ENCODE results near the gene COL5A1. TPM values are rescaled to one million over a fixed set of nuclear protein-coding genes. Genes with fewer than 3 reads are reported as not detected.

The COL5A1 gene
- total RNA-seq, 1 donor from 2014 or later = 21.6 TPM

GRCh38 chr9:134784577-134785305, 143.1 kb downstream of the COL5A1 start:
- DNase-seq (ENCODE audit: low spot score) = no peak
- intact Hi-C loops (cut with DNase I) = loop anchor here (10.0 kb wide), 1 partner anchor 300 kb away; the partner anchor contains the start of gene OLFM1

DNA sequence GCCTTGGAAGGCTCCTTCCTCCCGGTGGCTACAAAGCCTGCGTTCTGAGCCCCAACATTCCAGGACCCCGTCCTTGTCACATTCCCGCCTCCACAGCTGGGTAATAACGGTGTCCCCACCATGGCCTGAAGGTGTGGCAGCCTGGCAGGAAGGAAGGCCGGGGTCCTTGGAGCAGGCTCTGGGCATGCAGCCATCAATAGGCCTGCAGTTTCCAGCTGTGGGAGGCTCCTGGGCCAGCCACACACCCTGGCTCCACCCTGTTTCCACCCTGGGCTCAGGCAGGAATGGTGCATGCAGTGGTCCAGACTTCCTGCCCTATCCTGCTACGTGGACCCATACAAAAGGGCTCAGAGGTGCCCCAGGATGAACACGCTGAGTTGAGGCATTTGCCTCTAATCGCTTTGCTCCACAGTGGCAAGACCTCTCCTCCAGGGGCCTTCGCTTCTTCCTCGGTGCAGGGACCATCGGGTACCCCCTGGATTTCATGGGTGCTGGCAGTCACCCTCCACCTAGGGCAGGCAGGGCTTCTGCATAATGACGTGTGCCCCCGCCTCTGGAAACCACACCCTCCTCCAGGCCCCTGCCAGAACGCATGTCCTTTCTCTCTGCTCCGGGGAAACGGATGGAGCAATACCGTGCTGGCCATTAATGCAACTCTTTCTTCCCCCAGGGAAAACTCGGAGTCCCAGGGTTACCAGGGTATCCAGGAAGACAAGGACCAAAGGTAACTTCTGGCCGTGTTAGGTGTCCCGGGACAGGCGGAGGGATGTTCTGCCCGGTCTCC, 143.9 kb downstream of the COL5A1 start:
- intact Hi-C loops (cut with DNase I) = loop anchor here (10.0 kb wide), 1 partner anchor 299 kb away; the partner anchor contains the start of gene OLFM1
- DNase-seq (ENCODE audit: low spot score) = no peak

- no peak for DNase-seq (ENCODE audit: low spot score)
Observed at GRCh38 chr9:134787601-134788531, 146.3 kb downstream of the COL5A1 start.

GRCh38 chr9:134789168-134789567, 147.6 kb downstream of the COL5A1 start:
- intact Hi-C loops (cut with DNase I) = loop anchor here (10.0 kb wide), 1 partner anchor 296 kb away; the partner anchor contains the start of gene OLFM1
- DNase-seq (ENCODE audit: low spot score) = no peak

More at GRCh38 chr9:134787601-134788531, 146.3 kb downstream of the COL5A1 start:
- intact Hi-C loops (cut with DNase I) = loop anchor here (10.0 kb wide), 1 partner anchor 297 kb away; the partner anchor contains the start of gene OLFM1

DNA sequence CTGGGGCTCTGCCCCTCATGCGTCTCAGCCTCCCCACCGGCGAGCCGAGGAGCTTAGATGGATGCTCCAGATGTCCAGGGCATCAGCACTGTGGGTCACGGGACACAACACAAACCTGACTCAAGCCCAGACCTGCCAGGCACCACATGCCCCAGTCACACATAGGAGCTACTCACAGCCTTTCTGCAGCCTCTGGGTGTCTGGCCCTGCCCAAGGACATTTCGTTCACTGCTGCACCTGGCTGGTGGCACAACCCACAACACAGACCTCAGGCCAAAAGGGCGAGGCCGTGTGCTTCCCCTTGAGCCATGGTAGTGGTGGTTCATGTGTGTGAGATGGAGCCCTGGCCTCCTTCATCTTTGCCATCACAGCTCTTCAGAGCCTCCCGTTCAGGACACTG, 149.4 kb downstream of the COL5A1 start:
- no peak for DNase-seq (ENCODE audit: low spot score)
- intact Hi-C loops (cut with DNase I) = no loop called here

DNA sequence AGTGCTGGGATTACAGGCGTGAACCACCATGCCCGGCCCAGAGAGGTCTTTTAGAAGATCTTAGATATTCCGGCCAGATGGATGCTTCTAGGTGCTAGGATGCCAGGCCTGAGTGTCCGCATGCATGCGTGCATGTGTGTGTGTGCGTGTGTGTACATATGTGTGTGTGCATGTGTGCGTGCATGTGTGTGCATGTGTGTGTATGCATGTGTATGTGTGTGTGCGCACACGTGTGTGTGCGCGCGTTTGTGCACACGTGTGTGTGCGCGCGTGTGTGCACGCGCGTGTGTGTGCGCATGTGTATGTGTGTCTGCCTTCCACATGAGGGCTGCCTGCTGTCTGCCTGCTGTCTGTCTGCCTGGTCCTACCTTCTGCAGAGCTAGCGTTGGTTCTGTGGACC, 151.0 kb downstream of the COL5A1 start:
- DNase-seq (ENCODE audit: low spot score) = no peak
- intact Hi-C loops (cut with DNase I) = no loop called here

DNA sequence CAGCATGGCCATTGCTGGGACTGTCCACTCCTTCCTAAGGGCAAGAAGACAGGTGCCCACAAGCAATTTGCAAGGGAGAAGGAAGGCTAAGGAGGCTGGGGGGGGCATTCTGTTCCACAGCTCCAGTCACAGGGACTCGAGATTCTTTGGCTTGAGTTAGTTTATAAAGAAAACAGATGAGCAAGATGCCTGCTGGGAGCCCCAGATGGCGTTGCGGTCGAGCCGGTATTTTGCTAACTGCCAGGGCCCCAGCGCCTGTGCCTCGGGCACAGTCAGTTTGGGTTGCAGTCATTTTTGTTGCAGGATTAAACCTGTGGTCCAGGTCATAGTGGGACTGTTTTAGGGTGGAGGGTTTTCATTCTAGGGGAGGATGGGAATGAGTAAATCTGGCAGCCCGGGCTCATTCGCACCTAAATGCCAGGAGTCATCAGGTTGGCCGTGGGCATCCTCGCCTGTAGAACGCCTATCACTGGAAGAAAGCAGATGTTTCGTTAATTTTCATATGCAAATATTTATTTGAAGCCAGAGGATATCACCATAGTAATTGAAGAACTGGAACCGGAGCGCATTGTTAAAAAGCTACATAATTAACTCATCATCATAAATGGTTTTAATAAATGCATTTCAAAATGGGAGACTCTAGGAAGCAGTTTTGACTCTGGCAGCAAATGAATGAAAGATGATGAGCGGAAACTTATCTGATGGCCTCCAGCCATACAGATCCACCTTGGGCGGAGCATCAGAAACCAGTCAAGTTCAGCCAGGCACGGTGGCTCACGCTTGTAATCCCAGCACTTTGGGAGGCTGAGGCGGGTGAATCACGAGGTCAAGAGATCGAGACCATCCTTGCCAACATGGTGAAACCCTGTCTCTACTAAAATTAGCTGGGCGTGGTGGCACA, 151.9 kb downstream of the COL5A1 start:
- intact Hi-C loops (cut with DNase I) = no loop called here
- DNase-seq (ENCODE audit: low spot score) = no peak

DNA sequence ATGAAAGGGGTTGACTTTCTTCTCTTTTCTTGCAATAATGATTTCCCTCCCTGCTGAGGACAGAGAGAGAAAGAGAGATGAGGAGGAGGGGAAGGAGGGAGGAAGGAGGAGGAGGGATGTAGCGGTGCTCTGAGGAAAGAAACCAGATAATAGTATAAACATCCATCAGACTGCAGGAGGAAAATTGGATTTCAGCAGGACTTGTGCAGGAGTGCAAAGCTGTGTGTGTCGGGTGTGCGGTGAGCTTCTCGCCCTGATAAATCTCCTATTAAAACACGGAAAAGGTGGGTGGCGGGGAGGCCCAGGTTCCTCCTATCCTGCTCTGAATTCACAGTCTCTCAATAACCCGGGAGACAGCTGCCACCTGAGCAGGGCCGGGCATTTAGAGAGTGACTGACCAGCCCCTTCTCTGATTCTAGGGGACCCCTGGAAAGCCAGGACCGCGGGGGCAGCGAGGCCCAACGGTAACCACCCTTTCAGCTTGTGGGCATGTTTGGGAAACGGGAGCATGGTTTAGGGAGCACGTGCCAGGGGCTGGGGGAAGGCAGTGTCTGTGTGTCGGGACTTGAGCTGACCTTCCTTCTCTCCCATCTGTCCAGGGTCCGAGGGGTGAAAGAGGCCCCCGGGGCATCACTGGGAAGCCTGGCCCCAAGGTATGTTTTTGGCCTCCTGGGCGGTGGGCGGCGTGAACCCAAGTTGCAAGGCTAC, 153.2 kb downstream of the COL5A1 start:
- no peak for DNase-seq (ENCODE audit: low spot score)
- intact Hi-C loops (cut with DNase I) = no loop called here

- intact Hi-C loops (cut with DNase I) = no loop called here
- DNase-seq (ENCODE audit: low spot score) = no peak
Observed at GRCh38 chr9:134795446-134795845, 153.8 kb downstream of the COL5A1 start.

DNA sequence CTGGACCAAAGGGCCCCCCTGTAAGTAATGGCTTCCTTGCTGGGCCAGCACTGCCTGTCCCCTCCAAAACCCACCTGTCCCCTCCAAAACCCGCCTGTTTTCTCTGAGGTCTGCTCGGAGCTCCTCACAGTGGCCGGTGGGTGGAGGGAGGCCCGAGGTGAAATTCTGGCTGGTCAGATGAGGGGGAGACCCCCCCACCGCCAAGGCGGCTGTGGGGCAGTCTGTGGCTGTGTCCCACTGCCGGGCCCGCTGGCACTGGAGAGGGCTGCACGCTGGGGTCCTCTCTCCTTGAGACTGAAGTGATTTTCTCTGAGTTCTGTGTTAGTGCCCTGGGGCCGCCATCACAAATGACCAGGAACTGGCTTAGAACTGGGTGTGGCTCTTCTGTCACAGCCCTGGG, 155.3 kb downstream of the COL5A1 start:
- DNase-seq (ENCODE audit: low spot score) = no peak
- intact Hi-C loops (cut with DNase I) = no loop called here

DNA sequence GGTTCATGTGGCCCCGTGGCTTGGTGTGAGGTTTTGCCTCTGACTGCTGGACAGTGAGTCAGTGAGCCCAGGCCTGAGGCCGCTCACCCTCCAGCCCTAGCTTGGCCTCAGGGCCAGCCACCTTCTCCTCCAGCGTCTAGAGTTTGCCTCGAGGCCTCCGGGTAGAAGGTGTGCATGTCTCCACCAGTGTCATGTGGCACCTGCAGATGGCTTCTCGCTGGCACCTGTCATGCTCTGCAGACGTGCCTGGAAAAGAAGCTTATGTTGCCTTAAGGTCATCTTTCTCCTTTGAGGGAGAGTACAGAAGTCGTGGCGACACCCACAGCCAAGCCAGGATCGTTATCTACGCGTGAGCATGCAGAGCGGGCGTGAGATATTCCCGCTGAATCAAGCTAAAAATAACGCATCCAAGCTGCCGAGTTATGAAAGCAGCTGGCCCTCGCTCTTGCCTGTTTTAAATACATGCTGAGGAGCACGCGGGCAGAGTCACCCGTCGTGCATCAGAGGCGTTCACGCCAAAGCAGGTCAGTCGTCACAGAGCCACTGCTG, 159.3 kb downstream of the COL5A1 start:
- intact Hi-C loops (cut with DNase I) = no loop called here

GRCh38 chr9:134802216-134802795, 160.7 kb downstream of the COL5A1 start:
- no peak for DNase-seq (ENCODE audit: low spot score)
- intact Hi-C loops (cut with DNase I) = no loop called here

More for the DNA sequence above, 159.3 kb downstream of the COL5A1 start:
- peak; percentile 81 for DNase-seq (ENCODE audit: low spot score)

GRCh38 chr9:134804871-134805270, 163.3 kb downstream of the COL5A1 start:
- intact Hi-C loops (cut with DNase I) = no loop called here
- no peak for DNase-seq (ENCODE audit: low spot score)

DNA sequence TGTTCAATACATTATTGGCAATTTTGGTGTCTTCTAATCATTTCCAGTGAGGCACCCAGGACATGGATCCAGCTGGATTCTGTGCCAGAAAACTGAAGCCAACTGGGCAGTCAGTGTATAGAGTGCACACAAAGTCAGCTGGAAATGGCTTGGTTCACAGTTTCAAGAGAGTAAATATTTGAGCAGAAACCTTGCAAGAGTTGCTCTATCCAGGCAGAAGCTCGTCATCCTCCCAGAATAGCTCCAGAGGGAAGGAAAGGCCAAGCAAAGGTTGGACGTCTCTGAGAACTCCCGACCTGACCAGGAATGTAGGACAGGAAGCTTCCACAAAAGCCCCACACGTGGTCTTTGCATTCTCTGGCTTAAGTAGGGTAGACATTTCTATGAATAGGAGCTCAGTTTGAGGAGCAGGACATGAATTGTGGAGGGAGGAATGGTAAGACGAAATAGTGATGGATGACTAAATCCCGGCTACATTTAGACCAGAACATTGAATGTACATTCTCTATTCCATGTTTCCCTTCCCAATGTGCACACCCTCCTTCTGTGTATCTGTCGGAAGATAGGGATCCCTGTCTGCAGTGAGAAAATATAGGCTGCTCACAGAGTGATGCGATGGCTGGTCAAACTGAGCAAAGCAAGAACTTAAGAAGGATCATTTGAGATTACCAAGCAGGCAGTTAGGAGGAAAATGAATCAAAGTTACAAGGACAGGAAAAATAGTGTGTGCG, 166.3 kb downstream of the COL5A1 start:
- intact Hi-C loops (cut with DNase I) = no loop called here
- DNase-seq (ENCODE audit: low spot score) = no peak

DNA sequence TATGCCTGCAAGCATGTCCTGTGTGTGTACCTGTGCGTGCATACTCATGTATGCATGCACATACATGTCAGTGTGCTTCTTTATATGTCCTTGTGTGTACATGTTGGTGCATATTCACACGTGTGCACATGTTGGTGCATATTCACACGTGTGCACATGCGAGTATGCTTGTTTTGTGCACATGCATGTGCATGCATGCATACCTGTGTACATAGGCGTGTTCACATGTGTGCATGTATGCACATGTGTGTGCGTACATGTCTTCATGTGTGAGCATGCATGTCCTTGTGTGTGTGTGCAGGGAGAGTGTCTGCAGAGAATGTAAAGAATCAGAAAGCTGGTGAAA, 166.8 kb downstream of the COL5A1 start:
- intact Hi-C loops (cut with DNase I) = no loop called here
- DNase-seq (ENCODE audit: low spot score) = no peak

GRCh38 chr9:134809292-134809691, 167.7 kb downstream of the COL5A1 start:
- no peak for DNase-seq (ENCODE audit: low spot score)
- intact Hi-C loops (cut with DNase I) = no loop called here

DNA sequence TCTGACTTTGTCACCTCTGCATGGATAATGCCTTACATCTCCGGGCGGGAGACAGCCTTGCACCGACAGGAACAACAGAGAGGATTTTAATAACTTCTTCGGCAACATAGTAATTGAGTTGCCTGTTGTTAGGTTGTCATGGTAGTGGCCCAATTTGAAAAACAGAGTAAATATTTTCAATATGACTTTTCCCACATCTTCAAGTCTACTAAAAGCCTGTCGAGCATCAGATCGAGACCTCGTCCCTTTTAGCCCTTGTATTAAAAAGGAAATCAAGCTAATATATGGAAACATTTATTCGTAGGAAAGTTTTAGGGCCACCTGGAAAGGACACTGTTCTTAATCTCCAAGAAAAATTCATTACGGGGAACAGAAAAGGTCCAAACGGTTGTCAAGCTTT, 168.2 kb downstream of the COL5A1 start:
- DNase-seq (ENCODE audit: low spot score) = no peak
- intact Hi-C loops (cut with DNase I) = no loop called here

All from cardiac septum (tissue), 1 donor.